GM19025 (cell line): ENCODE data around the gene GTF2A1.

Source experiments
- ATAC-seq: cut with Tn5 transposase; IDR thresholded peaks from one replicate; pipeline ENCODE4 v1.9.1; 2021; ENCODE audit warnings: mild to moderate bottlenecking, low read depth, moderate library complexity; ENCODE audit not compliant: unreplicated experiment

Gene GTF2A1

DNA sequence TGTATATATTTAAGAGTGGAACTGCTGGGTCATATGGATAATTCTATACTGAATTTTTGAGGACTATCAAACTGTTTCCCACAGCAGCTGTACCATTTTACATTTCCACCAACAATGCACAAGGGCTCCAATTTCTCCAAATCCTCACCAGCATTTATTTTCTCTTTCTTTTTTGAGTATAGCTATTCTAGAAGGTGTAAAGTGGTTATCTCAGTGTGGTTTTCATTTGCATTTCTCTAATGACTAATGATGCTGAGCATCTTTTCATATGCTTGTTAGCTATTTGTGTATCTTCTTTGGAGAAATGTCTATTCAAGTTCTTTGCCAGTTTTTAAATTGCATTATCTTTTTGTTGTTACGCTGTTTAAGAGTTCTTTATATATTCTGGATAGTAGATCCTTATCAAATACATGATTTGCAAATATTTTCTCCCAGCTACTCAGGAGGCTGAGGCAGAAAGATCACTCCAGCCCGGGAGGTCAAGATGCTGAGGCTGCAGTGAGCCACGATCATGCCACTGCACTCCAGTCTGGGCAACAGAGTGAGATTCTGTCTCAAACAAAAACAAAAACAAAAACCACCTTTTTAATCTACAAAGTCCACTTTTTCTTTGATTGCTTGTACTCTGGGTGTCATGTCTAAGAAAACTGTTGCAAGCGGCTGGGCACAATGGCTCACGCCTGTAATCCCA, 32.8 kb downstream of the GTF2A1 start:
- peak; percentile 84 for ATAC-seq

DNA sequence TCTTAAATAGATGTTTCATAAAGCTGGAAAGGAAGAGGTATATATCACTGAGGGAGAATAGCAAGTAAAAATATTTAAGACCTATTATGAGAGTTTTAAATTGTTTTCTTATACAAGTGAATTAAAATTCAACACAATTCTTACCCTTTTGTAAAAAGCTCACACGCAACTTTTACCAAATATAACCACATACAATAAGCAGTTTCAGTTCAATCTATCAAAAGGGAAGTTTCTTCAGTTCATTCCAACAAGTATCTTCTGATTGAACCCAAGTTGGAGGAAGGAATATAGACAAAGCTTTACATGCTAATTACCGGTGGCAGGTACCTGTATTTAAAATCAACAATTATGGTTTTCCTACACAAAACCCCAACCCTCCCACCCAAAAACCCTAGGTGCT, 41.1 kb downstream of the GTF2A1 start:
- ATAC-seq = no peak

DNA sequence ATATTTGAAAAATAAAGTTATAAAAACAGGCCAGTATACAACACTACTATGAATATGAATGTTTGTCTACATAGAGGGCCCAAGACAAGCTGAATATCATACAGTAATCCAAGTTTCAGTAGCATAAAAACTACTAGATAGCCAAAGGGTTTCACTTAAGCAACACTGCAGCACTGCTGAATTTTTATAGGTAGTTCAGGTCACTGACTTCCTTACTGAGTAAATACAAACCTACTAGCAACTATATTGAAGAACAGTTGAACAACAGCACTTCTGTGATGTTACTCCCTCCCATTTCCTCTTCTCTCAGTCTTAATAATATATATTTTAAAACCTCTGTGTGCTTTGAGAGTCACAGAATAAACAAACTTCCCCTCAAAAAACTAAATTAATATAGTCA, 42.7 kb downstream of the GTF2A1 start:
- ATAC-seq = no peak

DNA sequence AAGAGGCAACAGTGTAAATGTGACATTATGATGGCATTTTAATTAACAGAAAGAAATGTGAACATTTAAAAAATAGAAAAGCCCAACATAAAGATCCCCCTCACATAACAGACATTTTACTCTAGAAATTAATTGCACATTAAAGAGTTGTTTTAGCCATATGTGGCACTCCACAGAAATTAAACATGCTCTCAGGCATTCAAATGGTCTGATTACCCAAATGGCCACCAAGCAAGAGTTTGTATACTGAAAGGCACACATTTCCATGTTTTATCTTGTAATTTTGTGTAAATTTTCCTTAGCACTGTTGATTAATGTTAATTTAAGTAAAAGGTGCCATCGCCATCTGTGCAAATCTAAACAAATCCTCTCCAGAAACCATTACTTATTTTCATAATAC, 43.5 kb downstream of the GTF2A1 start:
- no peak for ATAC-seq

DNA sequence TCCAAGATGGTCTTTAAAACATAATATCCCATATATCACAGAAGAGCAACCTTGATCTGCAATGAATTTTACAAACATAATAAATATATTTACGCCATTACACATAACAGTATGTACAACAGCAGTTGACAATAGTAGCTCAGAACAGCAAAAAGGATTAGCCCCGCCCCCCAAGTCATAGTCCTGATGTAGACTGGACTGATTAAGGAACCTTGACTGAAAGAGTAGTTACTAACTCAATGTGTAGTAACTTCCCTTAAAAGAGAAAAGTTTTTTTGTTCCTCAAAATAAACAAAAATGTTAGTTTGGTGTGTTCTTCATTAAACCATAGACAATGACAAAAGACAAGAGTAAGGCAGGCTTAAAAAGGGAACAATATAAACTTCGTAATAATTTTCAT, 44.5 kb downstream of the GTF2A1 start:
- ATAC-seq = no peak

DNA sequence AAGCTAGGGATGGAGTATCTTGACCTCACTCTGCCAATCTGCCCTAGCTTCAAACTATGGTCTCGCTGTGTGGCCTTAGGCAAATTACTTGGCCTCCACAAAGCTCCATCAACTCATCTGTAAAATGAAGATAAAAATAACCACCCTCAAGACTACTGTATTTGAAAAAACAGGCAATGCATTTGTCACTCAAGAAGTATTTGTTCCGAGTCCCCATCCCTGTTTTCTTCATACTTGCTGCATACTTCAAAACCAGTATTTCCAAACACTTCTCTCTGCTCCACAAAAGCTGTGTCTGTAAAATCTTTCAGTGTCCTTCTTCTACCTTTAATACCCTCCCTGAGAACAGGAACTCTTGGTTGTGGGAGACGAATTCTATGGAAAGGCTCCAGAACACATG, 47.9 kb downstream of the GTF2A1 start:
- no peak for ATAC-seq

DNA sequence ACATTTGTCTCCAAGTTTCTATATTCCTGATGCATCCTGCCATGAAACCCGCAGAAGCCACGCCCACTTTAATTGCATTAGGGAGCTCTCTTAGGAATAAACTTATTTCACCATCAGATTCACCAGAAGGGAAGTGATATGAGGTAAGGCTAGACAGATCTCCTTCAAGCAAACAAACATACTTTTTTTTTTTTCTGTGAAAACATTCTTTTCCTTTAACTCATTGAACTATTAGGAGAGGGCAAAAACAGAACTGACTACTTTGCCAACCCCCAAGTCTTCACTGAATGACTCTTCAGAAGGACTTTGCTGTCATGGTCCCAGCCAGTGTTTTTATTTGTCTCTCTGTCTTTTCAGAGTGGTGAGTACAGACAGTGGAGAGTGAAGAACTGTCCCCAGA, 48.4 kb downstream of the GTF2A1 start:
- no peak for ATAC-seq

DNA sequence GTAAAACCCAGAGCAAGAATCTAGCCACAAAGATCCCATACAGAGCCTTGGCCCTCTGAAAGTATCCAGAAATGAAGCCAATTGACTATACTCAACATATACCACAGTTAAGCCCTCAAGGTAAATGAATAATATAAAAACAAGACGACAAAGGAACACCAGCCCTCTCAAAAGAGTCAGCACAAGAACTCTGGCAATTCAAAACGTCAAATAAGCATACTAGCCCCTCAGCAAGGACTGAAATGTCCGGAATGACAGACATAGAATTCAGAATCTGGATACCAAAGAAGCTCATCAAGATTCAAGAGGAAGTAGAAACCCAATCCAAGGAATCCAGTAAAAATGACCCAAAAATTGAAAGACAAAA, 49.9 kb downstream of the GTF2A1 start:
- no peak for ATAC-seq

DNA sequence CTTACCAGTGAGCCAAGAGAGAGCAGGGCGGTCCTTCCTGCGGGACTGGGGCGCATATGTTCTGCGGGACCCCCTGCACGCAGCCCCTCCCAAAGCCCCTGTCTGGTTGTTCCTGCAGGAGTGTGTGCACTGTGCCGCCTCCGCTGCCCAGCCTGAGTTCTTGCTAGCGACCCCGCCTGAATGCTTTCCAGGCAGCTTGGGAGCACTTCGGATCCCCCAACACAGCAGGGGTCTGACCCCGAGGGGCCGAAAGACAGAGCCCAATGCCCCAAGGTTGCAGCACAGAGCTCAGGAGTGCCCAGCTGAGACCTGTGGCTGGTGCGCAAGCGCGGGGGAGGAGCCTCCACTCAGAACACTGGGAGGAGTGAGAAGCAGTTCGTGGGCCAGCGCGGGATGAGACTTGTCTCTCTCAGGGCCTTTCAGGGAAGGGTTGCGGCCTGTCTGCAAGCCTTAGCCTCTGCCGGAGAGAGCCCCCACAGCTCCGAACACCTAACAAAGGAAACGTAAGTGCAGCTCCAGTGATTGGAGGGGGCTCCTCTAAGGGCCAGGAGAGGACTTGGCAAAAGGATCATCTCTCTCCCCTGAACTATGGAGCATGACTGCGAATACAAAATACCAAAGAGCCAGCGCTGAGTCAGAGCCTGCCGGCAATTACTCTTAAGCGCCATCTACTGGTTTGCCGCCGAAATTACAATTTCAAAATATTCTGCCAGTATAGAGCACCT, 50.5 kb downstream of the GTF2A1 start:
- ATAC-seq = peak; percentile 95

DNA sequence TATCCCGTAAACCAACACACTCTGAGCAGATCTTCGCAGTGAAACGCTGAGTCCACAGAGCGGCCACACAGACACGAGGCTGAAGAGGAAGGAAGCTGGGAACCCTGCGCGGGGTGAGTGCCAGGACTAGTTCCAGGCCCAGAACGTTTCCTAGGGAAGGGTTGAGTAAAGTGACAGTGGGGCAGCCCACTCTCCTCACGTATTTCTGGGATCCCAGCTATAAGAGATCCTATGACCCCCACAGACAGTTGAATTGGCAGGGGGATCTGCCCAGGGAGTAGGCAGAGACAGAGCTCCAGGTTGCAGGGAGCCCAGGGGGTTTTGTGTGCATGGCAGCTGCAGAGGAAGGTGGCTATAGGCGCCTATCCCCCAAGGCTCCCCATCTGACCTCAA, 51.1 kb downstream of the GTF2A1 start:
- ATAC-seq = peak; percentile 9

DNA sequence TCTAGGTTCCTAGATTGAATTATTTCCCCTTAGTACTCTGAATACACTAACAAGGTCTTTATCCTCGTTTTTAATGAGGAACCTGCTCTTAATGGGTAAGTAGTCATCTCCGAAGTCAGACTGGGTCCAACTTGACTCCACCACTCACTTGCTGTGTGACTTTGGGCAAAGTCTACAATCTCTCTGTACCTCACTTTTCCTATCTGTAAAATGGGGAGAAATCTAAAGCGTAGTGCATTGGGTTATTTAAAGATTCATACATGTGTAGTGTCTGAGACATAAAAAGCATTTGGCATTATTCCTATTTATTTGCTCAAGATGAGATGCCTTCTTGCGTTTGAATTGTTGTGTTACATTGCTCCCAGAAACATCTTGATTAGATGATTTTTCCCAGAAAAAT, 51.5 kb downstream of the GTF2A1 start:
- no peak for ATAC-seq

DNA sequence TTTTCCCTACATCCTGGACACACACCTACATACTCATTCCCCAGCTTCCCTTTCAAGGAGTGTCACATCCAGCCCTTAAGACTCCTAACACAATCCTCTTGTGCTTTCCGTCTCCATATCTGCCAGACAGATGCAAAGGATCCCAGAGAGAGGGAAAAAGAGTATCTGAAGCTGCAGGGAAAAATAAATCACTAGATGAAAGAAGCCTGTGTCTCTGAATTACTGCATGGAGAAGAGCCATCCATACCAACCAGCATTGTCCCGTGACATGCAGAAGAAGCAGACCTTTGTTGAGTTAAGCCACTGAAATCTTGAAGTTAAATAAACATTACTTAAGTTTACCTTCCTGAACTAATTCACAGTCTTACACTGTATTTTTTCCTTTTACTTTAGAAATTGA, 54.6 kb downstream of the GTF2A1 start:
- no peak for ATAC-seq

DNA sequence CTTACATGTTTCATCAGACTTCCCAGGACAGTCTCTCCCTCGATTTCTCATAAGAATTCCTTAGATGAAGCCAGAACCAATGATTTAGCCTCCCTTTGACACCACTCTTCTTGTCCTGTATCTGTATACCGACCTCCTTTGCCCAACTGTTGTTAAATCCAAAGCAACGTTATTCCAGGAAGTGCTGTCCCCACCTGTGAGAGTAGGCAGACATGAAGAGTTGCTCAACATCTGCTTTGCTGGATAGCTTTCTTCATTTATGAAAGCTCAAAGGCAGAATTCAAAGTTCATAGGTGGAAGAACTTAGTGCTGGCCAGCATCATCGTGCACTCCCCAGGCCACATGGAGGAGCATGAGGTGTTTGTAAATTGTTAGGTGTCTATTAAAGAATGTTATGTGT, 55.6 kb downstream of the GTF2A1 start:
- ATAC-seq = no peak

DNA sequence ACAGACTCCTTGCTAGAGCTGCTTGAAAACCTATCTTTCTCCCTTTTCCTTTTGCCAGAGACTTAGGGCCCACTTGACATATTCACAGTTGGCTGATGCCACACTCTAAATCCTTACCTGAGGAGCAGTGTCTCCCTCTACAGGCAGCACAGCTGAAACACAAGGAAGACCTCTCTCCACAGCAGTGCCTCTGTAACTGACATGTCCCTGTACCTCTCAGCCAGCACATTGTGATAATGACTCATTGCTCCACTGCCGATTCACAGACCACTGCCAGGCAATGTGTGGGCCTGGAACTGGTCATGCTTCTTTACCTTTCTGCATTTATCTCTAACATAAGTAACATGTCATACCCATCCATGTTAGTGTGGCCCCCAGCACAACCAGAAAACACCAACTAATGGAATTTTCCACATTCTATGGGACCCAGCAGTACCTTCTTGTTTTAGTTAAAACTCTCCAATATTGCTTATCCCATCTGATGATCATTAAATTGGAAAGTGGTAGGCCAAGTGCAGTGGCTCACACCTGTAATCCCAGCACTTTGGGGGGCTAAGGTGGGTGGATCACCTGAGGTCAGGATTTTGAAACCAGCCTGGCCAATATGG, 56.5 kb downstream of the GTF2A1 start:
- ATAC-seq = peak; percentile 83

DNA sequence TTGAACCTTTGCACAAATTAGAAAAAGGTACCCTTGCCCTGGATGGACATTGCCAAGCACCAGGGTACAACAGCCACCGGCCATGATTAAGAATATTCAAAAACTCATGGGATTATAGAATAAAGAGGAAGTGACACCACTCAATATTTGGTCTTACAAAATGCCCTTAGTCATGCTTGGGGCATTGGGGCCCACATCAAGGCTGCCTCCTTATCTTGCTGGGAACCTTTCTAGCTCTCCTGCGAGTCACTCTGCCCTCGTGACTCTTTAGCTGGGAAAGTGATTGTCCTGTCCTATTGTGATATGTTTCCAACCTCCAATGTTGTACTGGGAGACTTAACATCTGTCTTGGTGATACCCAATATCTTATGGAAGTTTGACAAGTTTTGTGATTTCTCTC, 57.8 kb downstream of the GTF2A1 start:
- ATAC-seq = no peak

DNA sequence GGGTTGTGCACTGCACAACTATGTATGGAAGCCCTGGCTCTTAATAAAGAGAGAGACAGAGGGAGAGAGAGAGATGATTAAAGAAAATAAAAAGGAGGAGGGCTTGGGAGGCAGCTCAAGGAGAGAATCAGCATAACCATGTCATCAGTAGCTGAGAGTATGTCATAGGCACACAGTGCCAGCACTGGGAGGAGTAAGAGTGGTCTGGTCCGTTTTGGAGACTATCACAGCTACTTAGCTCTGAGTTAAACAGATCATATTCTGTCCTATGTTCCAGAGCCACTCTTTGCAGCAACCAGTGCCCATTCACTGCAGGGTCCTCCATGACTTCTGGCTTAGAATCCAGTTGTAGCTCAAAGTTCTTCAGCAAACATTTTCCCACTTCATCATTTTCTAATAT, 59.0 kb downstream of the GTF2A1 start:
- no peak for ATAC-seq

DNA sequence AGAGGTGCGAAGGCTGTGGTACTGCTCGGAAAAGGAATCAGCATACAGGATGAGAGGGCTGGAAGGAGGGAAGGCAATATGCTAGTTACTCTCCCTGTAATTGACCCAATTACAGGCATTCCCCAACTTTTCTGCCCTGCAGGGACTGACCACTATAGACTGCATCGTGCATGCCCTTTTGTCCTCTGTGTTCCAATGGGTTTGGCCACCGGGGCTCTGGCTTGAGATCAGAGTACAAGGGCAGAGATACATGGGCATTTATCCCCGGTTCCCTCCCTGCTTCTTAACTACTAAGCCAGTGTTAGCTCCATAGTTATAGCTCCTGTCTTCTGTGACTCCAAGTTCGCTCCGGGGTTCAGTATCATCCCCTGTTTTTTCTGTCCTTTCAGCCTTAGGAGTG, 59.7 kb downstream of the GTF2A1 start:
- ATAC-seq = no peak

DNA sequence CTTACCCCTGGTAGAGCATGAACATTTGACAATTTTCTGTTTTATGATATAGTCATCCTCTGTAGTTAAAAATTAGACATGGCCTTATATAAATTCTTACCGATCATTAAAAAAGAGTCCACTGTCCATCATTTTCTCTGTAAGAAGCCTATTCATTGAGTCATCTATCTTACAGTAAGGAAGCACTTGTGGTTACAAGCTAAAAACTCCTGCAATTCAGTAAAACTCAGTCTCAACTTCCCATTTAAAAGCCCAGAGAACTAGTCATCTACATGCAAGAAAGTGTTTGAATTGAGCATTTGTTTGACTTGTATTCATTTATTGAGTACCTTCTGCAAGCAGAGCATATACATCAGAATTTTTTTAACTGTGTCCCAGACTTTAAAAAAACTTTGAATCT, 63.3 kb downstream of the GTF2A1 start:
- ATAC-seq = no peak

DNA sequence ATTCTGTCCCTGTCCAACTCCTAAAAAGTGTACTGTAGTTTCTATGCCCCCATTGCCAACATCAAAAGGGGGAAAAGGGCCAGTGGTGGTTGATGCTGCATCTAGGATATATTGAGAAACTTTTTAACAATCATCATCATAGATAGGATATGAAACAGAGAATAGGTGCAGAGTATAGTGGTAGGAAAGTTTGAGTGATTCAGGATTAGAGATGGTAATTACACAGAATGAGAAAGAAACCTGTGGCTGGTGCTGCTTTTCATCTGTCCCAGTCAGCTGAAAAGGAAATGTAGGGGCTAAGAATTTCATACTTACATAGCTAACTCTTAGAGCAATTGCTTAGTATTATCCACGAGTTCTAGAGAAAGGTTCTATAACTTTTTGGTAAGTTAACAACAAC, 67.6 kb downstream of the GTF2A1 start:
- ATAC-seq = no peak

DNA sequence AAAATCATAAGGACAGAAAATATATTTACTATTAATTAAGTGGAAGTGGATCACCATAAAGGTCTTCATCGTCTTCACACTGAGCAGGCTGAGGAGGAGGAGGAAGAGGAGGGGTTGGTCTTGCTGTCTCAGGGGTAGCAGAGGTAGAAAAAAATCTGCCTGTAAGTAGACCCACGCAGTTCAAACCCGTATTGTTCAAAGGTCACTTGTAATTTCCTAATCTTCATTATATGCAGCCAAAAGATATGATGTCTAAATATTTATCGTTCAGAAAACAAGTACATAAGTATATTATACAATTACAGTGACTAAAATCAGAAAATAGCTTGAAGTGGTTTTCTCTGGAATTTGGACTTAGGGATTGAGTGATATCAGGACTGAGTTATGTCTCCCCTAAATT, 72.1 kb downstream of the GTF2A1 start:
- ATAC-seq = no peak

DNA sequence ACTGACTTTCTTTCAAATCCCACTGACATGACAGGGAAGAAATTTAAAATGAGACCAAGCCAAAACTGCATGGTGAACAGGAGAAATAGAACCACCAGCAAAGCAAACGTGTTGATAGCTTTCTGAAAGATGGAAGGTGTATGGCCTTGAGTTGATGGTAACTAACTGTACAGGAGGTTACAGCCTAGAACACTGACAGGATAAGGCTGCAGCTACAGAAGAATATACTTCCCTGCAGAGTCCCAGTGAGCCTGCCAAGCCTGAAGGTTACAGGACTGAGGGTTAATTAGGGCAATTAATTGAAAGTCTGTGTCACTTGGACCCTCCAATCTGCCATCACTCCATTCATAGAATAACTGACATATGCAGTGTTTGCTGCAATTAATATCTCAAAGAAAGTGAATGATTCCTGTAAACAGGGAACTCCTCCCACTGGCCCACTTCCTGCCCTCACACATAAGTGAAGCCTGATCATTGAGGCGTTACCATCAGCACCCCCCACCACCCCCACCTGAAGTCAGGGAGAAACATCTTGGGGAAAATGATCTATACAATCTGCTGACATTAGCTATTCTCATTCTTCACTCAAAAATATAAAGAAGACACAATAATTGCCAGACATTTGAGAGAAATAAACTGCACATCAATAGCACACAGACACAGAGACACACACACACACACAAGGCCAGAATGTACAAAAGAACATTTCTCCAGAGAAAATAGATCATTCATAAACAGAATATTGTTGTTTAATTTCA, 73.4 kb downstream of the GTF2A1 start:
- ATAC-seq = no peak
